SKM-1 (cell line): Measurements from ENCODE around the gene LRRK2.
"Not testable (repeated sequence)": the region's sequence is repeated elsewhere in the genome, so short reads cannot be mapped to it uniquely, and the experiment has no call there.

Source experiments
- DNase-seq: peaks from one replicate; lab custom pipeline; 2025; ENCODE audit not compliant: unreplicated experiment; lab: John Stamatoyannopoulos, UW

Gene LRRK2

GRCh38 chr12:40312982-40313576, 88.3 kb downstream of the LRRK2 start:
- no peak for DNase-seq

GRCh38 chr12:40313928-40314327, 89.1 kb downstream of the LRRK2 start:
- DNase-seq = no peak

GRCh38 chr12:40314927-40315326, 90.1 kb downstream of the LRRK2 start:
- no peak for DNase-seq

GRCh38 chr12:40315375-40315774, 90.6 kb downstream of the LRRK2 start:
- DNase-seq = no peak

GRCh38 chr12:40324261-40324660, 99.5 kb downstream of the LRRK2 start:
- no peak for DNase-seq

- DNase-seq = no peak
Measured at GRCh38 chr12:40325349-40325960, 100.7 kb downstream of the LRRK2 start.

GRCh38 chr12:40327535-40327934, 102.7 kb downstream of the LRRK2 start:
- no peak for DNase-seq

GRCh38 chr12:40330180-40330579, 105.4 kb downstream of the LRRK2 start:
- no peak for DNase-seq

- no peak for DNase-seq
Measured at GRCh38 chr12:40331886-40332285, 107.1 kb downstream of the LRRK2 start.

- no peak for DNase-seq
Measured at GRCh38 chr12:40335991-40336390, 111.2 kb downstream of the LRRK2 start.

GRCh38 chr12:40336573-40337199, 111.9 kb downstream of the LRRK2 start:
- no peak for DNase-seq

- DNase-seq = no peak
Measured at GRCh38 chr12:40338071-40338470, 113.3 kb downstream of the LRRK2 start.

- DNase-seq = no peak
Measured at GRCh38 chr12:40338621-40339020, 113.8 kb downstream of the LRRK2 start.

- DNase-seq = no peak
Measured at GRCh38 chr12:40342010-40342409, 117.2 kb downstream of the LRRK2 start.

- DNase-seq = no peak
Measured at GRCh38 chr12:40343124-40343523, 118.3 kb downstream of the LRRK2 start.

- no peak for DNase-seq
Measured at GRCh38 chr12:40344312-40344711, 119.5 kb downstream of the LRRK2 start.

GRCh38 chr12:40351976-40352375, 127.2 kb downstream of the LRRK2 start:
- no peak for DNase-seq

- DNase-seq = no peak
Measured at GRCh38 chr12:40375076-40375475, 150.3 kb downstream of the LRRK2 start.

- DNase-seq = no peak
Measured at GRCh38 chr12:40376533-40377267, 151.9 kb downstream of the LRRK2 start.

GRCh38 chr12:40378691-40379090, 153.9 kb downstream of the LRRK2 start:
- DNase-seq = no peak

- DNase-seq = no peak
Measured at GRCh38 chr12:40382217-40382616, 157.4 kb downstream of the LRRK2 start.

- DNase-seq = not testable (repeated sequence)
Measured at GRCh38 chr12:40387279-40387678, 162.5 kb downstream of the LRRK2 start.
